Stimulated activated CD4-positive, alpha-beta T cell treated with anti-CD3 and anti-CD28 coated beads, Interleukin-12 subunit alpha, Interleukin-12 subunit beta, amount 100 ng/mL, for 48 hours (primary cell): ENCODE measurements around the gene TAT.
A peak's percentile ranks its signal among the peaks of the same experiment; 100 is the strongest.
"Not testable (repeated sequence)": the region's sequence is repeated elsewhere in the genome, so short reads cannot be mapped to it uniquely, and the experiment has no call there.

ENCODE experiments used
- DNase-seq, 3 donors: peaks; one replicate each; pipeline ENCODE4 v3.0.0-alpha.2; 2020; ENCODE audit warnings: low read depth in 2 of 3, low spot score in 1 of 3

TAT gene

DNA sequence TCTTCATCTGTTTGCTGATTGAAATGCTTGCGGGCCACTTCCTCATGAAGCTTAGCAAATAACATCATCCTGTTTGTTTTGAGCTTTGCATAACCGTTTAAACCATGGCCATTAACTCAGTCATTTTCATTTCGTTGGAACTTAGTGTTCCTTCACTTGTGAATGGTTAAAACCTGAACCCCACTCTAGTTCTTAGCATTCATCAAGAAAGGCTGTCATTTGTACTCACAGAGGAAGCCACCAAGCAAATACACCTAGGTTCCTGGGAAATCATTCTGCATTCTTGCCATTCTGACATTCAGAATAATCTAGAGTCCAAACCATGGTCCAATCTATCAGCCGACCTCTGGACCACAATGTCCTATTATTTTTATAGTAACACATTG, 8.4 kb upstream of the TAT start:
- no peak for DNase-seq

DNA sequence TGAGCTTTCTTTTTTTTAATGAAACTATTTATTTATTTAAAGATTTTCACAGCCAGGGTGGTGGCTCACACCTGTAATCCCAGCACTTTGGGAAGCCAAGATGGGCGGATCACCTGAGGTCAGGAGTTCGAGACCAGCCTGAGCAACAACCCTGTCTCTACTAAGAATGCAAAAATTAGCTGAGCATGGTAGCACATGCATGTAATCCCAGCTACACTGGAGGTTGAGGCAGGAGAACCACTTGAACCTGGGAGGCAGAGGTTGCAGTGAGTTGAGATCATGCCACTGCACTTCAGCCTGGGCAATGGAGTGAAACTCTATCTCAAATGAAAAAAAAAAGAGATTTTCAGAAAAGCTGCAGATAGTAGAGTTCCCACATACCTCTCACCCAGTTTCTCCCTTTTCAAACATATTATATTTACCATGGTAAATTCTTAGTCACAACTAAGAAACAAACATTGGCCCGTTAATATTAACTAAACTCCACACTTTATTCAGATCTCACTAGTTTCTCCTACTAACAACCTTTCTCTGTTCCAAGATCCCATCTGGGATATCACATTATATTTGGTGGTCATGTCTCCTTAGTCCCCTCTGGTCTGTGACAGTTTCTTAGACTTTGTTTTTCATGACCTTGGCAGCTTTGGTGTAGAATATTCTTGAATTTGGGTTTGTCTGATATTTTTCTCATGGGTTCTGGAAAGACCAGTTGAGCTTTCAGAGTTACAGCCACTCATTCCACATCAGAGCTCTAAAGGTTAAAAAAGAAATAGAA, 7.8 kb upstream of the TAT start:
- DNase-seq, result no peak

DNA sequence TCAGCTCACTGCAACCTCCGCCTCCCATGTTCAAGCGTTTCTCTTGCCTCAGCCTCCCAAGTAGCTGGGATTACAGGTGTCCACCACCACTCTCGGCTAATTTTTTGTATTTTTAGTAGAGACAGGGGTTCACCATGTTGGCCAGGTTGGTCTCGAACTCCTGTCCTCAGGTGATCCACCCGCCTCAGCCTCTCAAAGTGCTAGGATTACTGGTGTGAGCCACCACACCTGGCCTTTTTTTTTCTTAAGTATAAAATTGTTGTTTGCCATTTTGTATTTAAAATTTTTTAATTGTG, 5.6 kb upstream of the TAT start:
- not testable (repeated sequence) for DNase-seq

DNA sequence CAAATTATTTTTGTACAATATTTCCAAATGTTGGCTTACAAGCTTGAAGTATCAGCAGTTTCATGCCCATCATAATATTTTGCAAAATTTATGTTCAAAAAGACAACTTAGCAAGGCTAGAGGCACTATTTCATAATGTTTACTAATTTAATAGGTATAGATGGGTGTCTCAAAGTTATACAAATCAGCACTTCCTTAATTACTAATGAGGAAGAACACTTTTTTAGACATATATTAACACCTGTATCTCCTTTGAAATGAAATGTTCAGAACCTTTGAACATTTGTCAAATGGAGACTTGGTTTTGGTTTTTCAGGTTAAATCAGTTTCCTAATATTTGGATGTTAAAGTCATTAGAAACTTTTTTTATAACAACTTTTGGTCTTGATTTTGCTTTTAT, 2.2 kb downstream of the TAT start:
- DNase-seq, result no peak

DNA sequence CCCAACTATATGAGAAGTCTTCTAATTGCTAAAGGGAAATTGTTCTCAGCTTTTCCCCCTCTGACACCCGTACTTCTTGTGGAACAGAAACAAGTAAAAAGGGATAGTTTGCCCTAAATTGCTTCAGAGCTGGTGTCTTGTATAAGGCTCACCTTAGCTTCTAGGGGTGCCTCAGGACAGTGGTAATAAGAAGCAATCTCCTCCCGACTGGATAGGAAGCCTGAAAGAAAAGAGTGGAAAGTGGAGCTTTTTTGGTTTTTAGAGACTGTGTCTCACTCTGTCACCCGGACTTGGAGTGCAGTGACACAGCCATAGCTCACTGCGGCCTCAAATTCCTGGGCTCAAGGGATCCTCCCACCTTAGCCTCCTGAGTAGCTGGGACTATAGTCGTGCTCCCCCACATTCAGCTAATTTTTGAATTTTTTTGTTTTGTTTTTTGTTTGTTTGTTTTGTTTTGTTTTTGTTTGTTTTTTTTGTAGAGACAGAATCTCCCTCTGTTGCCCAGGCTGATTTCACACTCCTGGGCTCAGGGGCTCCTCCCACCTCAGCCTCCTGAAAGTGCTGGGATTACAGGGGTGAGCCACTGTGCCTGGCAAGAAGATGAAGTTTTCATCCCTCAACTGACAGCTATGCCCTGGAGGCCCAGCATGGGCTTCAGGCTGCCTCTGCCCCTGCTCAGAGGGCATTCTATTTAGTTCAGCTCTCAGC, 3.4 kb downstream of the TAT start:
- DNase-seq, result no peak

DNA sequence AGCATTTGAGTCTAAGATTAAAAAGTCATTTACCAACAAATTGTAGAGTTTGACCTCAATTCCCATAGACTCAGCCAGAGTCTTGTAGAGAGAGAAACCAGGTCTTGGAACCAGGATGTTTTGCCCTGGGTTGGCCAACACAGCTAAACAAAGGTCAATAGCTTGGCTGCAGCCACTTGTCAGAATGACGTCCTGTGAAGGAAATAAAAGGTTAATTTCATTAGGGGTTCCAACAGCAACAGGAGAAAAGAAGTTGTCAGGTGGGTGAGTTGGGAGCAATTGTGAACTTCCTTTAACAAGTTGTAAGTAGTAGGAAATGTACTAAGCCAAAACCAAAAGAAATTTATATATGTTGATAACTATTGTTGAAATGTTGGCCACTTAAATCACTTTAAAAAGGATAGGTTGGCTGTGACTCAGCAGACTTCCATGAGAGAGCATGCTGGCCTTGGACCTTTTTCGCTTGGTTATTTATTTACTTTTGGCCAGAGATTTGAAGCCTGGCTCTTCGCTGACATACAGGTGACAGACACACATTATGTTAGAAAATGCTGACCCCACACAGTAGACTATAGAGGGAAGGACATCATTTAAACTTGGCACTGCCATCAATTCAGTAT, 4.3 kb downstream of the TAT start:
- DNase-seq, result no peak

DNA sequence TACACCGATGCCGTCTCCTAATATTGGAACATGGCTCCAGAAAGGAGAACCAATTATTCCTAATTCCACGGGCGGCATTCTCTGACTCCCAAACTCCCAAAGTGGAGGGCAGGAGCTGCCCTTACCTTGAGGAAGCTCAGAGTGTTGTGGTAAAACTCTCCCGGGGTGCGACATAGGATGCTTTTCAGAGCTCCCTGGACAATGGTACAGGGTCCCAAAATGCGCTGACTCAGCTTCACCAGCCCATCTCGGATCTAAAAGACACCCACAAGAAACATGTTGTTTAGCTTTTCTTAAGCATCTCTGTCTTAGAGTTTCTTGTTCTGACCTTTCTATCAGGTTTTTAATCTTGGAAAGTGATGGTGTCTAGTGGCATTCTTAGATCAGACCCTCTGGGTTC, 6.7 kb downstream of the TAT start:
- no peak for DNase-seq

DNA sequence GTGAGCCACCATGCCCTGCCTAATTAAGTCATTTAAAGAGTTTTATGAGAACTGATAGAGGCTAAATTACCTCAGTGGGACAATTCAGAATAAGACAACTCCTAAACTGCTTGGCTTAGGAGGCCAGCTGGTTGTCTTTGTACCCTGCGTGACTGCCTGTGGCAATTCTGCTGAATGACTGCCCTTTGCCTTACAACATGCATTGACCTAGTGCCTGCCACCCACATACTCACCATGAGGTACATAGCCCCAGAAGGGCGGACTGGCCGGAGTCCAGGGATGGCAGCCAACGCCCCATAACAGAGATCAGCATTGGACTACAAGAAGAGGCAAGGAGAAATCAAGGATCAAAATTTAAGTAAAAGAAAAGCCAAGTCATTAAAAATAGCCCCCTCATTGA, 7.3 kb downstream of the TAT start:
- no peak for DNase-seq

DNA sequence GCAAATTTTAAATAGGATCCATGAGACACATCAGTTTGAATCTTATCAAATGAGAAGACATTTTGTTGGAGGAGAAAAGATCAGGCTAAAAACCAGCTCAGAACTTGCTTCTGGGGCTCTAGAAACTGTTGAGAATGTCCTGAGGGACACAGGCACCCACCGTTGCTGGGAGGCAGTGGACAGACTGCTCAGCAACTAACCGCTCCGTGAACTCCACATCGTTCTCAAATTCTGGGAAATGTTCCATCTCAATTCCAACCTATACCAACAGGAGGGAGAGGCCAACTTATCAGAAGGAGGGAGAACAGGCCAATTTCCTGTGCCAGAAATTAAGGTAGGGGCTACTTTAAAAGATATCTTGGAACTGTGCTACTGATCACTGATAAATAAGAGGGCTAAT, 8.3 kb downstream of the TAT start:
- DNase-seq, result no peak

DNA sequence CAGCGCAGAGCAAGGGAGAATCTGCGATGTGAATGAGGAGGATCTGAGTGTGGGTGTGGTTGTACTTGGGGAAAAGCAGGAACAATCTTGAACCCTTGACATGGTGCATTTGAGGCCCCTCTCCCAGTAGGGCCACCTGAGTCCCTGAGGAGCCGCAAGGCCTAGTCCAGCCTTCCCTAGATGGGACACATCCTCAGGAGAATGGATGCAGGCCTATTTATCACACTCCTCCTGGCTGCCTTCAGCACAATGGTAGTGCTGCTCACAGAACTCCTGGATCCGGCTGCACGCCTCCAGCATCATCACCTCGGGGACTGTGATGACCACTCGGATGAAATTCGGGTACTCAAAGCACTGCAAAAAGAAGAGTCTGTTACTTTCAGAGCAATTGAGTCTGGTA, 9.0 kb downstream of the TAT start:
- no peak for DNase-seq

DNA sequence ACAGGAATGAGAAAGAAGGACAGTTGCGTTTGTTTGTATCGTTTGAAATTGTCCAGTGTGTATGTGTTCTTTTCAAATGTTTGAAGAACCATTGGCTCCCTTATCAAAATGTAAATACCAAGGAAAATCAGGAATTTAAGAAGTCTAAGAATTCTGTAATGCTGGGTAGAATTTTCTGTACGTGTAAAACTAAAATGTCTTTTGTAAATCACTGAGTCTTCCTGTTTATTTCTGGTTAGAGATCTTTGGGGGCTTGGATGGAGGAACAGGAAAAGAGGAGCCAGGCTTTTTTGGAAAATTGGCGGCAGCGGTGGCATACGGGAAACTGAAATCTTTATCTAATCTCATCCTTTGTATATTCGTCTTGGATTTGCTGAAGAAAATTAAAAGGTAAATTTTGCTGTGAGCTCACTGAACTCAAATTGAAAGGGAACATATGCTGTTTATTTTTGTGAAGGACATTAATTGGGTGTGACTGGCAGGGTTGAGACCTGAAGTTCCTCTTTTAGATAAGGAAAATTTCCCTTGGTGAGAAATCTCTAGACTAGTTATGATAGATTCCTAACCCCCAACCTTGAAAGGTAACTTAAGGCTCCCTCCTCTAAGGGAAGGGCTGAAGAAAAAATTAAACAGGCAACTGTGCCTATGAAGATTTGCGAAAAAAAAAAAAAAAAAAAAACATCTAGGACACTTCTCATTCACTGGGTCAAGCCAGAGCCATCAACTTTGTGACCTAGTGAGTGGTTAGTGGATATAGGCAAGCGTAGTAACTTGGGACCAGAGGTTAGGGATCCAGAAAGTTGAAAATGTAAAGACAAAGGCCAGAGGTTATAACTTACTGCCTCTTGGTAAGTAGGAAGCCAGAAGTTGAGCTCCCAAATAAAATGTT, 10.8 kb downstream of the TAT start:
- DNase-seq, result no peak

DNA sequence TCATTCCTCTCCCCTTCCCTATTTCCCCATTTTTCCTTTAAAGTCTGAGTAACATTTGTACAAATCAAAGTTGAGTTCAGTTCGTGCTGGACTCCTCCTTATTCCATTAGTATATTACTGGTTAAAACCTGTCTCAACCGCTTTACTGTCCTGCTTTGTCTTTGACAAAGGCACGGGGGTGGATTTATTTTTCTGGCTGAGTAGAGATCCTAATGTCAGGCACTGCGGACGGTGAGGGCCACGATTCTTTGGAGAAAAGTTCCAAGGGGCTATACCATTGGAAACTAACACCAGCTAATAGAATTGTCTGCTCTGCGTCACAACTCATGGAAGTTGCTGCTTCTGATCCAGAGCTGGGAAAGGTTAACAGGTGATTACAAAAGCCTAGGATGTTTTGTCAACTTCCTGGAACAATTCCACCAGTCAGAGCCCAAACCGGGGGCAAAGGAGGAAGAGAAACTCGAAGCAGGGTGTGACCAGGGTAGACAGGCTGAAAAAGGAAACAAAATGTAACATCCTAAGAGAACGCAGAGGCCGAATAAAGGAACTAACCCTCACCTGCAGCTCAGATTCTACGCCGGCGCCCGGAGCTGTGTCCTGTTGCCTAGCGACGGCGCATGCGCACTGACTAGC, 12.4 kb downstream of the TAT start:
- DNase-seq, result peak in 1 of 3 donors; percentile 2

DNA sequence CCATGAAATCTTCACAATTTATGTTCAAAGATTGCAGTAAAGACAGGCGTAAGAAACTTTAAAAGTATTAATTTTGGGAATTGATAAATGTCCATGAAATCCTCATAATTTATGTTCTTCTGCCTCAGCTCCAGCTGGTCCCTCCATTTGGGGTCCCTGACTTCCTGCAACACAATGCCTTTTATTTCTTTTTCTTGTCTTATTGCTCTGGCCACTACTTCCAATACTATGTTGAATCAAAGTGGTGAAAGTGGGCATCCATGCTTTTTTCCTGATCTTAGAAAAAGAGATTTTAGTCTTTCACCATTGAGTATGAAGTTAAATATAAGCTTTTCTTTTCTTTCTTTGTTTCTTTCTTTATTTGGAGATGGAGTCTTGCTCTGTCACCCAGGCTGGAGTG, 14.3 kb downstream of the TAT start:
- no peak for DNase-seq

DNA sequence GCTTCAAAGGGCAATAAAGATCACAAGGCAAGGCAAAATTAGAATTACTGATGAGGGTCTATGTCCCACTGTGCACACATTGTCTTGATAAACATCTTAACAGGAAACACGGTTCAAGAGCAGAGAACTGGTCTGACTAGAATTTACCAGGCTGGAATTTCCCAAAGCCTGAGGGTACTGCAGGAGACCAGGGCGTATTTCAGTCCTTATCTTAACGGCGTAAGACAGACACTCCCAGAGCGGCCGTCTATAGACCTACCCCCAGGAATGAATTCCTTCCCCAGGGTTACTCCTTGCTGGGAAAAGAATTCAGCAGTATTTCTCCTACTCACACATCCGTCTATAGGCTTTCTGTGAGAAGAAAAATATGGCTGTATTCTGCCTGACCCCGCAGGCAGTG, 15.0 kb downstream of the TAT start:
- DNase-seq, result not testable (repeated sequence)

DNA sequence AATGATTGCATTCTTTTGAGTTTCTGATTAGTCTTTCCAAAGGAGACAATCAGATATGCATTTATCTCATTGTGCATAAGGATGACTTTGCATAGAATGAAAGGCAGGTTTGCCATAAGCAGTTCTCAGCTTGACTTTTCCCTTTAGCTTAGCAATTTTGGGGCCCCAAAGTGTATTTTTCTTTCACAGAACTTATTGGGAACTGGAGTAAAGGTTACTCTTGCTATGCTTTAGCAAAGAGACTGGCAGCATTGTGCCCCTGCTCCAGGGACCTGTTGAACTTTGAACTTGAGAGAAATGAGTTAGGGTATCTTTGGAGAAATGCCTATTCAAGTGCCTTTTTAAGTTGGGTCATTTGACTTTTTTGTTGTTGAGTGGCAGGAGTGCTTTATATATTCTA, 17.0 kb downstream of the TAT start:
- no peak for DNase-seq

DNA sequence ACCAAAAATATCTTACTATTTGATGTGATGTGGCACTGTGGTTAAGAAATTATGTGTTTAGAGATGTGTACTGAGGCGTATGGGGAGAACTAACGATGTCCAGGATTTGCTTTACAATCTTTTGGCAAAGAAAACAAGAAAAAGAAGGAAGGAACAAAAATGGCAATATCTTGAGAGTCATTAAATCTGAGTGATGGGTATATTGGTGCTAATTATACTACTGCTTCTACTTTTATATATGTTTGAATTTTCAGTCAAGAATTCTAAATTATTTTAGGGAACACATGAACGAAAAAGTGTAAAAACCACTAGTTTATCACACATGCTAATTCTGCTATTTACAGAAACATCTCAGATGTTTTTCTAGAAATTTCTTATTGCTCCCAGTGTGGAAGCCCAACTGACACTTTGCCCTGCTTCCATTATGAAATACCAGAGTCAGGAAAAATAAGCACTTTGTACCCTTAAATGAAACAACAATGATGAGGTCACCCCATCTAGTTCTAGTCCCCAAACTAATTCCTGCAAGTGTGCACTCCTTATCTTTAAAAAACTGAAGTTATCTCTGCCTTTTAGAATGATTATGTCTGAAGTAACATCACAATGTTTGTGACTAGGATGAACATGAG, 18.8 kb downstream of the TAT start:
- DNase-seq, result no peak

DNA sequence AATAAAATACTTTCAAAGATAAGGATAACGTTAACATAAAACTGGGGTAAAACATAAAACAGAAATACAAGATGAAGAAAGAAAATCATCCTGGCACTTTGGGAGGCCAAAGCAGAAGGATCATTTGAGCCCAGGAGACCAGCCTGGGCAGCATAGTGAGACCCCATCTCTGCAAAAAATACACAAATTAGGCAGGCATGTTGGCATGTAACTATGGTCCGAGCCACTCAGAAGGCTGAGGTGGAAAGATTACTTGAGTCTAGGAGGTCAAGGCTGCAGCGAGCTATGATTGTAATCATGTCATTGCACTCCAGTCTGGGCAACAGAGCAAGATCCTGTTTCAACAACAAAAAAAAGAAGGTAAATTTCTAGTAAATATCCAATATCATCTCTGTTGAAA, 19.6 kb downstream of the TAT start:
- no peak for DNase-seq

DNA sequence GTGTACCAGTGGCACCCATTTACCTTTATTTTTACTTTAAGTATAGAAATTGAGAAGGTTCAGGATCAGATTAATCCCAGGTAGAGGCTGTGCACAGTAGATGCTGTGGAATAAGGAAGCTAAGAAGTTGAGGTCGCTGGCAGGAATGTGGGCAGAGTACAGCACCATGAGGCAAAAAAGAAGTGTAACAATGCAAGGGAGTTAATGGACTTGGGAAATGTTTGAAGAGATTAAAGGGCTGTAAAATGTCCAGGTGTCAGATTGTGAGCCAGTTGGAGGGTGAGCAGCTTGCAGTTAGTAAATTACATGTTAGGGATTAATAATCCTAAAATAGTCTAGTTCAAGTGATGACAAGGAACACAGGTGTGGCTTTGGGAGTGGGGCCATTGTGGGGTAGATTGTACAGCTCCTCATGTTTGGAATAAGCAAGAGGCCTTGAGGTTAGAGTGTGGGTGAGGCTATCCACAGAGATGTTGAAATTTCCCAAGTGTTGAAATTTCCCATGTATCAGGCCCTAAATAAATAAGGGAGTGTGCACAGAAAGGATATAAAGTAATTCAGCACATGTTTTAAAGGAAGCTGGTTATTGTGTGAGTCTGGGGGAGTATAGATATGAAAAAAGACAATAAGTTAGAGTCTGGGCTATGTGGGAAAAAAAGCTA, 21.5 kb downstream of the TAT start:
- no peak for DNase-seq

DNA sequence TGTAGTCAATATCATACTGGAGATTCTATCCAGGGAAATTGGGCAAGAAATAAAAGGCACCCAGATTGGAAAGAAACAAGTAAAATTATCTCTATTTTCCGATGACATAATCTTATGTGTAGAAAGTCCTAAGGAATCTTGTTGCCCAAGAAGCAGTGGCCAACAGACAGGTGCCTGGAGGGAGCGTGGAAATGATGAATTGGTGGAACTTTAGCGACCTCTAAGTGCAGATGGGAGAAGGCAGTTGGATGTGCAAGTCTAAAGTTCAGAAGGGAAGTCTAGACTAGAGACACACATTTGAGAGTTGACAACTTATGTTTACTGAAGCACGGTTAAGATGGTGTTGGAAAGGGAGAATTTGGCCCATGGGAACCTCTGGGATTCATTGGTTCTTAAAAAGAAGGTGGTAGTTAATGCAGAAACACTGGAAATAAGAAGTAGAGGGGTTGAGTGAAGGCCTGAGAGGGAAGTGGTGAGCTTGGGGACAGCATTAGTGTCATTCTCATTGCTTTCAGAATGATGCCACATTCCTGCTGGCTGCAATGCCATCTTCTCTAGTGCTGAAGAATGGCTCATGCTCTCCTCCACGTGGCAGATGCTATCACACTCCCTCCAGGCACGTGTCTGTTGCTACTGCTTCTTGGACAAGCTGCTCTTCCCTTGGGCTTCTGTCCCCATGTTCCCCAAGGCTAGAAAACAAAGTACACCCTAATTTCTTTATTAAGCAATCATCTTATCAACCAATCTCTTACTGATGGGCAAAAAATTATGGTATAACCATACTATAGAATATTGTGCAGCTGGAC, 24.0 kb downstream of the TAT start:
- no peak for DNase-seq
